HUES48 (cell line): ENCODE data around the gene HOXB8.

Experiments
- H3K27ac ChIP-seq: one replicate; pipeline ENCODE4 v1.7.0; 2013; ENCODE audit warnings: low read depth, low read length, inconsistent platforms
- H3K27me3 ChIP-seq: 2 replicates; pipeline ENCODE4 v1.6.1; 2013; ENCODE audit warnings: mild to moderate bottlenecking, low read length; ENCODE audit not compliant: control insufficient read depth, insufficient read depth
- H3K36me3 ChIP-seq: 2 replicates; pipeline ENCODE4 v1.6.1; 2013; ENCODE audit warnings: low read length; ENCODE audit not compliant: control insufficient read depth, insufficient read depth
- H3K4me1 ChIP-seq: 2 replicates; pipeline ENCODE4 v1.6.1; 2013; ENCODE audit warnings: mild to moderate bottlenecking, low read length; ENCODE audit not compliant: control insufficient read depth, insufficient read depth
- H3K4me3 ChIP-seq: 2 replicates; pipeline ENCODE4 v1.5.1; 2013; ENCODE audit warnings: mild to moderate bottlenecking, low read depth, low read length
- H3K9ac ChIP-seq: 2 replicates; pipeline ENCODE4 v1.6.1; 2013; ENCODE audit warnings: mild to moderate bottlenecking, low read depth, low read length, moderate library complexity
- H3K9me3 ChIP-seq: 2 replicates; pipeline ENCODE4 v1.6.1; 2013; ENCODE audit warnings: low read length; ENCODE audit not compliant: control insufficient read depth, insufficient read depth

HOXB8 gene

DNA sequence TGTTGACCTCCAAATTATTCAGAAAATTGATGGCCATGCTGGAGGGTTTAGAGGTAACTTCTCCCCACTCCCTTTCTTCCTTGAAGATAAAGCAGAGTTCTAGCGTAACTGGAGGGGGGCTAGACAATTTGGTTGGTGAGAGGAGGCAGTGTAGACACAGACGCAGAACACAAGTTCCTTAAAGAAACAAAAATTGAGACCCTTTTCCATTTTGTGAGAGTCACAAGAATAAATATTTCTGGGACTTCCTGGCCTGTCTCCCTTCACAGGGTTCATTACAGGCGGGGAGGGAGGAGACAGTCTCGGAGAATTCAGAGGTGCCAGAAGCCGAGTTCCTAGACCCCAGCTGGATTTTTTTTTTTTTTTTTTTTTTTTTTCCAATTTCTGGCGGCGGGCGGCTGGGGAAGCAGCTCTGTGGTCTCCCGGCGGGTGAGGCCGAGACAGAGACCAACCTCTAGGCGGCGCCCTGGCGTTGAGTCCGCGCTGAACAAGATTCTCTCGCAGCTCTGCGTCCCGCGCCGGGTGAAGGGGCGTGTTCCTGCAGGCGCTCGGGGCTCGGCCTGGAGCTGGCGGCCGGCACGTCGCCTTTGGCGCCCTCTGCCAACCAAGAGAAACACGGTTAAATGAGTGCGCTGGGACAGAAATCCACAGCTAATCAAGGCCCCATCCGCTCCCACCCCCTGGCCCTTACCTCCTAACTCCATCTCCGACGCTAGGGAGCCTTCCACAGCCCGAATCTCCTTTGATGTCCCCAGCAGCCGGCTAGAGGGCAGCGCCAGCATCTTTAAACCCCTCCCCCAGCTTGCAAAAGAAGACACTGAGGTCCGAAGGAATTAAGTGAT lies 21.3 kb upstream of the HOXB8 start:
- no peaks in the 10 kb centered on the region for H3K4me1 ChIP-seq
- no peaks in the 10 kb centered on the region for H3K9me3 ChIP-seq
- H3K4me3 ChIP-seq: no peak overlapping the region
- no peaks in the 10 kb centered on the region for H3K36me3 ChIP-seq
- H3K27me3 ChIP-seq: peaks cover 100% of the 10 kb centered on the region
- no peak overlapping the region for H3K27ac ChIP-seq
- no peak overlapping the region for H3K9ac ChIP-seq

DNA sequence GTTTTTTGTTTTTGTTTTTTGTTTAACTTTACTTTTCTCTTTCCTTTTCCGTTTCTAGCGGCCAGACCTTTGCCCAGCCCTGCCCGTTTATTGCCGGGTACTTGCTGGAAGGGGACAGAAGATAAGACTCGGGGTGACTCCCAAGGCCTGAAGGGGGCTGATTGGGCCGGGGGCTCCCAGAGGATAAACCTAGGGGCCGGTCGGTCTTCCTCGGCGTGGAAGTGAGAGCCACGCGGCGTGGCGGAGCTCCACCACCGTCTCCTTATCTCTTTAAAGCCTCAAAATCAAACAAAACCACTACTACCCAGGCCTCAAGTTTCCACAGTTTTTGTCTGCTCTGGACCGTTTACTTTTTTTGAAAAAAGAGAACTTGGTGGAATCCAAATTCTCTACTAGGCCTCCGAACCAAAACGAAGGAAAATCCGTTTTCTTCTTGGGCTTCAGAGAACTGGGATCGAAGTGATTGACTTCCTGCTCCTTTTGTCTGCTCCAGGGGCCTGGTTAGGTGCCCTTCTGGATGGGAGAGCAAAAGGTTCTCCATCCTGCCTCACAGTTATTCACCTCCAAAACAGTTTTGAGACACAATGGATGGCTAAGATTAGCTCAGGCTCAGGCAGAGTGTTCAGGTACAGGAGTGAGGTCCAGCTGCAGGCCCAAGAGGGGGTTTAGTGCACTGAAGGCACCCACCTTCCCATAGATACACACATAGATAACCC lies 19.6 kb upstream of the HOXB8 start:
- Histone ChIP-seq H3K36me3 (no peaks in the 10 kb centered on the region), H3K27me3 (peaks cover 100% of the 10 kb centered on the region), H3K4me1 (no peaks in the 10 kb centered on the region), H3K9me3 (no peaks in the 10 kb centered on the region), H3K4me3 (no peak overlapping the region), H3K27ac (no peak overlapping the region), H3K9ac (no peak overlapping the region)

- H3K9me3 ChIP-seq: no peaks in the 10 kb centered on the region
- H3K4me1 ChIP-seq: no peaks in the 10 kb centered on the region
- no peaks in the 10 kb centered on the region for H3K36me3 ChIP-seq
- H3K4me3 ChIP-seq: no peak overlapping the region
- H3K27ac ChIP-seq: no peak overlapping the region
- peaks cover 100% of the 10 kb centered on the region for H3K27me3 ChIP-seq
- H3K9ac ChIP-seq: no peak overlapping the region
Observed at GRCh38 chr17:48633266-48633677, 18.2 kb upstream of the HOXB8 start.

DNA sequence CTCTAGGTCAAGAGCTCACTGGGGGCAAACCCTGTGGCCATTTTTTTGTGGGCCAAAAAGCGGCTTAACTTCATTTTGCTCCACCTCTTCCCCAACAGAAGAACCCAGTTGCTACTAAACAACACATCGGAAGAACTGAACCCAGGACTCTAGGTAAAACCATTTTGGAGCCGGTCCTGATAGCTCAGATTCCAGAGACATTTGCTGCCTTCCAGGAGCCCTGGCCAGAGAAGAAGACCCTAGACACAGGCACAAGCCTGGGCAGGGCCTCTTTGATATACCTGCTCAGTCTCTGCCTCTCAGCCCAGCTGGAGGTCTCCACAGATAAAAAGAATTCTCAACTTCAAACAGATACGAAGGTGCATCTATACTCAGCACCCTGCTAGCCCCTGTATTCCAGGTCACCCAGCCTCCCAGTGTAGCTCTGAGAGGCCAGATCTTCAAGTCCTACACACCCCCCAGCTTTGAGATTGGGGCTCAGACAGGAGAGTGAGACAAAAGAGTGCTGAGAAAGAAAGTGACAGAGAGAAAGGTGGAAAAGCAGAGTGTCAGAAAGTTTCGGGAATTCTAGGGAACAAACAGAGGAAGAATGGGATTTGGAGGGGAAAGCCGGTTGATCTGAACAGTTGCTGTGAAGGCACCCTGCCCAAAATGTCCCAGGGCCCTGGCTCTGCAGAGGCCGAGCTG lies 17.6 kb upstream of the HOXB8 start:
- Histone ChIP-seq H3K9me3 (no peaks in the 10 kb centered on the region), H3K9ac (no peak overlapping the region), H3K27ac (no peak overlapping the region), H3K4me3 (no peak overlapping the region), H3K36me3 (no peaks in the 10 kb centered on the region), H3K4me1 (no peaks in the 10 kb centered on the region), H3K27me3 (peaks cover 100% of the 10 kb centered on the region)

DNA sequence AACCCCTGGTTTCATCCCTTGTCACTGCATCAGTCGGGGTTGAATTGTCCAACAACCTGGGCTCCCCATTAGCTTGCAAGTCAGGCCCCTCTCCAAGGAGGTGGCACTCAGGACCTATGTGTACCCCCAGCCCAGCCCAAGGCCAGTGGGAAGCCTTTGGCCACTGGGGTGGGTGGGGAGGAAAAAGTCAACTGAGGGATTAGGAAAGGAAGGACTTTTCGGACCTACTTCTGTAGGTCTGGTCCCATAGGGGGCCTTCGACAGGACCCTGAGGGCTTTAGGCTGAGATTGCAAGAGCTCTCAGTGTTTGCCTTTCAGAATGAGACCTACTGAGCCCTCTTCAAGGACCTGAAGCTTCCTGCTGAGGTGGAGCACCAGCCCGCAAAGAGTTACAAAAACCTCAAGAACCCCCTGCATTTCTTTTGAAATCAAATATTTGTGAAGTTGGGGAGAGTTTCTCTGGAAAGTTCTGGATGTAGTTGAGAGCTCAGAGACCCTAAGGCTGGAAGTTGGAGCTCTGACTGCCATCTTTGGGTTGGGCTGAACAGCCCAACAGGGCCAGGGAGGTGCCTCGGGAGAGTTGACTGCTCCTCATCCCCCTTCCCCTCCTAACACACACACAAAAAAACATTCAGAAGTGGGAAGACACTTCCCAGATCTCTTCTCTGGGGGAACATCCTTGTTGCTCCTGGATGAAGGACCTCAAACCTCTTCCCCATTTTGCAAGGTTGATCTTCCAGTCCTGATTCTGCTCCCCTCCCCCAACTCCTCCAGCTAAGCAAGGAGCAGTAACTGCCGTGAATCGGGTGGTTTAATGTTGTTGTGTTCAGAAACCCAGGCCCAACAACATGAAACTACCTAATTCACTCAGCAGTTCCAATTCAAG lies 16.8 kb upstream of the HOXB8 start:
- Histone ChIP-seq H3K36me3 (no peaks in the 10 kb centered on the region), H3K4me3 (no peak overlapping the region), H3K27ac (no peak overlapping the region), H3K27me3 (peaks cover 100% of the 10 kb centered on the region), H3K4me1 (peaks cover under 1% of the 10 kb centered on the region; the same call in 1 of the 2 replicates), H3K9ac (no peak overlapping the region), H3K9me3 (no peaks in the 10 kb centered on the region)

- no peaks in the 10 kb centered on the region for H3K36me3 ChIP-seq
- peaks cover 100% of the 10 kb centered on the region for H3K27me3 ChIP-seq
- H3K27ac ChIP-seq: no peak overlapping the region
- no peak overlapping the region for H3K4me3 ChIP-seq
- H3K9me3 ChIP-seq: no peaks in the 10 kb centered on the region
- H3K4me1 ChIP-seq: peaks cover 3% of the 10 kb centered on the region; the same call in 1 of the 2 replicates
- H3K9ac ChIP-seq: no peak overlapping the region
Observed at GRCh38 chr17:48630925-48631692, 16.0 kb upstream of the HOXB8 start.

GRCh38 chr17:48630009-48630924 lies 15.2 kb upstream of the HOXB8 start:
- H3K9ac ChIP-seq: no peak overlapping the region
- no peak overlapping the region for H3K27ac ChIP-seq
- H3K4me1 ChIP-seq: peaks cover 3% of the 10 kb centered on the region; the same call in 1 of the 2 replicates
- no peaks in the 10 kb centered on the region for H3K36me3 ChIP-seq
- no peaks in the 10 kb centered on the region for H3K9me3 ChIP-seq
- peaks cover 100% of the 10 kb centered on the region for H3K27me3 ChIP-seq
- no peak overlapping the region for H3K4me3 ChIP-seq

- H3K27me3 ChIP-seq: peaks cover 100% of the 10 kb centered on the region
- H3K36me3 ChIP-seq: no peaks in the 10 kb centered on the region
- no peak overlapping the region for H3K27ac ChIP-seq
- H3K9me3 ChIP-seq: no peaks in the 10 kb centered on the region
- no peak overlapping the region for H3K9ac ChIP-seq
- peaks cover 3% of the 10 kb centered on the region; the same call in 1 of the 2 replicates for H3K4me1 ChIP-seq
- no peak overlapping the region for H3K4me3 ChIP-seq
Observed at GRCh38 chr17:48629411-48629759, 14.3 kb upstream of the HOXB8 start.

GRCh38 chr17:48628649-48629410 lies 13.7 kb upstream of the HOXB8 start:
- no peak overlapping the region for H3K9ac ChIP-seq

More at GRCh38 chr17:48628649-48629410, 13.7 kb upstream of the HOXB8 start:
- peaks cover 3% of the 10 kb centered on the region; the same call in 1 of the 2 replicates for H3K4me1 ChIP-seq
- H3K4me3 ChIP-seq: no peak overlapping the region
- no peaks in the 10 kb centered on the region for H3K9me3 ChIP-seq
- H3K27ac ChIP-seq: no peak overlapping the region
- H3K36me3 ChIP-seq: no peaks in the 10 kb centered on the region
- H3K27me3 ChIP-seq: peaks cover 100% of the 10 kb centered on the region
